ENCODE data around the gene PLCB3.
"Not testable (repeated sequence)": the region's sequence is repeated elsewhere in the genome, so short reads cannot be mapped to it uniquely, and the experiment has no call there.

PLCB3 gene

DNA sequence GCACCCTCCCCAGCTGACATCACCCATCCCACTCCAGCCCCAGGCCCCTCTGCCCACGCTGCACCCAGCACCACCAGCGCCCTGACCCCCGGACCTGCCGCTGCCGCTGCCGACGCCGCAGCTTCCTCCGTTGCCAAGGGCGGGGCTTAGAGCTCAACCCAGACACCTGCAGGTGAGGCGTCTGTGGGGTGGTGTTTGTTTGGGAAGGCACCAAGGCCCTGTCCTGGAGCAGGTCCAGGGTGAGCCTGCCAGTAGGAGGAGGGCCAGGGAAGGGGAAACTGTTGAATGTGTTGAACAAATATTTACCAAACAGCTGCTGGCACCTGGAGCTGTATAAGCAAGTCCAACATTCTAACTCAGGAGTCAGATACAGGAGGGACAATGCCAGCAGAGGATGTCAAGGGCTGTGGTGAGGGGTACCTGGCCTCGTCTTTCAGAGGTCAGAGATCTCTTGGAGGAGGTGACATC is 13.8 kb upstream of the PLCB3 start:
- DNase-seq (ENCODE audit: low read depth) = no peak

DNA sequence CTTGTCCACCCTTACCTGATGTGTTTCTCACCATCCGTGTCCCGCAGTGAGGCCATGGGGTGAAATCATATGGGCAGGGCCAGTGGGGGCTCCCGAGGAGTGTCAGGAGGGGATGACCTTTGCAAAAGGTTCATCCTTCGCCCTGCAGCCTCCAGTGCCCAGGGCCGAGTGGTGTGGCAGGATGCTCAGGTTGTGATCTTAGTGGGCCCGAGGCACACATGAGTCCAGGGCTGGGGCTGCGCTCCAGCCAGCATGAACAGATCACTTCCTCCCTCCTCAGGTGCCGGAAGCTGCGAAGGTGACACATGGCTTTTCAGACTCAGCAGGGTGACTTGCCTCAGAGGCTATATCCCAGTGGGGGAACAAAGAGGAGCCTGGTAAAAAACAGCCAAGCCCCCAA is 13.3 kb upstream of the PLCB3 start:
- DNase-seq (ENCODE audit: low read depth) = no peak

DNA sequence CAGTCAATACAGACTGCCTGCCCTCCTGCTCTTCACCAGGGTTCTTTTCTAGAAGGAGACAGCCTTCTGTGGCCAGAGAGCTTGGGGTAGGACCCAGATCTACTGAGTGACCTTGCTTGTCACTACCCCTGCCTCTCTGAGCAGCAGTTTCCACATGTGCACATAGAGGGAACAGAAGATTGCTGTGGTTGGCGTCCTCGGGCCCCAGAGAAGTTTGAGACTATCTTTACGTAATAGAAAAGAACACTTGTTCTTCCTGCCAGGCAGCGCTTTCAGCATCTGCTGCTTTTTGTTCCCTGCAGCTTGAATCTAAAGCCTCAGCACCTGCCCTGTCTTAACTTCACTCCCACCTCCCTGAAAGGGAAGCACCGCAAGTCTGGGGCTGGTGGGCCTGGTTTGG is 12.3 kb upstream of the PLCB3 start:
- DNase-seq (ENCODE audit: low read depth) = no peak

DNA sequence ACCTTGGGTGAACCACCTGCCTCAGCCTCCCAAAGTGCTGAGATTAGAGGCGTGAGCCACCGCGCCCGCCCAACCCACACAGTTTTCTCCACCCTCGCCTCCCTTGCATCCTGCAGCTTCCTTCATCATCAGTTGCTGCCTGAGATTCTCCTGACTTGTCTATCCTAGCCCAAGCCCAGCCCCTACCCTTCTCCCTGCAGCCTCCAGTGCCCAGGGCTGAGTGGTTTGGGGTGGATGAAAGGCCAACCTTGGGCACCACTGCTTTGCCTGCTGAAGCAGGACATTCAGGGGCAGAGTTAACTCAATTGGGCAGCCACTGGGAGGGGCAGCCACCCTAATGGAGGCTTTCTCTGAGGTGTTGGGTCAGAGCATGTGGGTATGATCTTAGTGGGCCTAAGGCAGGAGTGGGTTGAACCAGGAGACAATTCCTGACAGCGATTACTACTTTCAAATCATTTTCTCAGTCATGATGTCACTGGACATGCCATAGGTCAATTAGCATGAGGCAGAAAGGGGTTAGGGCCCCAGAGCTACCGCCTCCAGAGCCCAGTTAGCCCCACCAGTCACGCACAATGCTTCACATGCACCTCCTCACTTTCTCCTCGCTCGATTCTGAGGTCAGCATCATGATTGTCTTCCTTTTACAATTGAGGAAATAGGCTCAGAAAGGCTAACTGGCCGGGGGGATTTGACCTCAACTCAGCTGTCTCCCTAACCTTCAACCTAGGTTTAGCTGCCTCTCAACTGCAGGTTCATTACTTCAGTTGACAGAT is 11.5 kb upstream of the PLCB3 start:
- no peak for DNase-seq (ENCODE audit: low read depth)

DNA sequence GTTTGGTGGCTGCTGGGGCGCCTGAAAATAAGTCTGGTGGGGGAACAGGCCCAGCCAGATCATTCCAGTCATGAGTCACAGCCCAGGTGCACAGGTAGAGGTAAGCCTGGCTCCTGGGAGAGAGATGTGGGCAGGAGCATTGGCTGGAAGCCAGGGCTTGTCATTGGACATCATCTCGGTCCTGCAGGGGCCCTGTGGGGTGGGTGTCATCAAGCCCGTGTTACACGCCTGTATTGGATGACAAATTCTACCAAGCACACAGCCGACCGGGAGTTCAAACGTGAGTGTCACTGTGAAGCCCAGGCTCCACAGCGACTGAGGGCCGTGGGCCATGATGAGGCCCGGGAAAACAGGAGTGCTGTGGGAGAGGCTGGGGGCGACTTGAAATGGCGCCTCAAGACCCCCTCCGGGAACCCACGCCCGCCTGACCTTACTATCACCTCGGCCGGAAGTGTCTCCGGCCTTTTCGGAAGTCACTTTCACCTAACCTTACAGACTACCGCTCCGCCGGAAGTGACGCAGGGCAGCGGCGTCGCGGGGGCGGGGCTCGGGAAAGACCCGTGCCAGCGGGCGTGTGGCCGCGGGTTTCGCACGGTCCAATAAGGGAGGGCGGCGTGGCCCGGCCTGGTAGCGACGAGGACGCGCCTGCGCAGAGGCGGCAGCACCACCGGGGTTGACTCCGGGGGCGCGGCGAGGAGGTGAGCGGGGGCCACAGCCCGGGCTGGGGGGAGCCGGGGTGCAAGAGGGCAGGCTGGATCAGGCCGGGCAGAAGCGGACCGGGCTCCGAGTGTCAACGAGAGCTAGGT is 10.7 kb upstream of the PLCB3 start, which contains the start of gene FKBP2:
Gene FKBP2, plus strand, starts transcription at position 661 of the 806 bp plus-strand sequence. CDS start 1,293 bp downstream, outside the sequence.
- peak; percentile 88 for DNase-seq (ENCODE audit: low read depth)

DNA sequence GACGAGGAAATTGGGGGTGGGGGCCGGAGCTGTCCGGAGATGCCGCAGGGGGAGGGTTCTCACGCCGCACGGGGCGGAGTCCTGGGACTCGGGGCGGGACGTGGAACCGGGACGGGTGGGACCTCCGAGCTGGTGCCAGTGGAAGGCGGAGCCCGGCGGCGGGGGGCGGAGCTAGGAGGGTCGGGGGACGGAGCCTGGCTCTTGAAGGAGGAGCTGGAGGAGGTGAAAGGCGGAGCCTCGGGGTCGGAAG is 10.2 kb upstream of the PLCB3 start:
- peak; percentile 93 for DNase-seq (ENCODE audit: low read depth)

DNA sequence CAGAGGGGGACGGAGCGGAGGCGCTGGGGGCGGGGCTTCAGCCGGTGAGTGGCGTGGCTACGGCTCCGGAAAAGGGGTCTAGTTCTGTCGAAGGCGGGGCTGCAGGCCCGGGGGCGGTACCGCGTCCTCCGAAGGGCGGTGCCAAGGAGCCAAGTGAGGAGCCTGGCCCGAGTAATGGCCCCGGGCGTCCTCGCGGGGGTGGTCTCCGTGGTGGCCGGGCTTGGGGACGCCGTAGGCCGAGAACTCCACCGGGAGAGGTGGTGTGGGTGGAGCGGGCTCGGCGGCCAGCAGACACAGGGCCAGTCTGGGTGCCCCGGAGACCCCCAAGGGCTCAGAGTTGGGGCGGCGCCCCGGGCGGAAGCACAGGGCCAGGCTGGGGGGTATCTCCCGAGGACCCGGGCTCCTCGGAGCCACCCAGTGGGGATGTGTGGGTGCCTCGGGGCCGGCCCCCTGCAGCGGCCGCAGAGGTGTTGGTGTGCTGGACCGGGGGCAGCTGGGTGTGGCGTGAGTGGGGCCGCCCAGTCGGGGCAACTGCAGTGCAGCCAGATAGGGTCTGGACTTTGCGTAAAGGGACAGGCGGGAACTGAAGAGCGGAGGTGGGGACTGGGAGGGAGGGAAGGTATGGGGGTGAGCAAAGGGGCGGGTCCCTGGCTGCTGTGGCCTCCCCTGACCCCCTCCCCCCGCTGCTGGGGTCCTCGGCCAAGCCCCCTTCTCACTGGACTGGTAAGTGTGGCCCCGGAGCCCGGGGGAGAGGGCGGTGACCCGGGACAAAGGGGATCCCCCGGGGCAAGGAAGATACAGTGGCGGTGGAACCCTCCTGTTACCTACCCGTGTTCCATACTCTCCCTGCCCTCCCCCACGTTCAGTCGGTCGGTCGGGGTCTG is 9.6 kb upstream of the PLCB3 start:
- no peak for DNase-seq (ENCODE audit: low read depth)

DNA sequence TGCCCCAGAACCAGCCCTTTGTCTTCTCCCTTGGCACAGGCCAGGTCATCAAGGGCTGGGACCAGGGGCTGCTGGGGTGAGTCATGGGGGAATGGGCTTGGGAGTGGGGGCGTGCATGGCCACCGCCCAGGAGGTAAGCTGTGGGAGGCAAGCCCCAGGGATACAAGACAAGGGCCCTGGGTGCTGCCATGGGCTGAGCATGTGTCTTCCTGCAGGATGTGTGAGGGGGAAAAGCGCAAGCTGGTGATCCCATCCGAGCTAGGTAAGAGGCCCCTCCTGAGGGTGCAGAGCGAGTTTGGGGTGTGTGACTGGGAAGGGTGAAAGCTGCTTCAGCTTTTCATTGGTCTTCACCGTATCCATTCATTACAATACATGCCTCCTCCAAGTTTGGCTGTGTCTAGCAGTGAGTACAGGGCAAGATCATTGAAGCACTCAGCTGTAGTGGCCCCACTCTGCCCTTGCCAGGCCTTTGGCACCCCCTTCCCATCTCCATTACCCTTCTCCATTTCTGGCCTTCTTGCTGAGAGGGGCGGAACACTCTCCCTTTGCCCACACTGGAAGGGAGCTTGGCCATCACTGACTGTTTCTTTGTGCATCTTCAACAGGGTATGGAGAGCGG is 8.0 kb upstream of the PLCB3 start:
- no peak for DNase-seq (ENCODE audit: low read depth)

DNA sequence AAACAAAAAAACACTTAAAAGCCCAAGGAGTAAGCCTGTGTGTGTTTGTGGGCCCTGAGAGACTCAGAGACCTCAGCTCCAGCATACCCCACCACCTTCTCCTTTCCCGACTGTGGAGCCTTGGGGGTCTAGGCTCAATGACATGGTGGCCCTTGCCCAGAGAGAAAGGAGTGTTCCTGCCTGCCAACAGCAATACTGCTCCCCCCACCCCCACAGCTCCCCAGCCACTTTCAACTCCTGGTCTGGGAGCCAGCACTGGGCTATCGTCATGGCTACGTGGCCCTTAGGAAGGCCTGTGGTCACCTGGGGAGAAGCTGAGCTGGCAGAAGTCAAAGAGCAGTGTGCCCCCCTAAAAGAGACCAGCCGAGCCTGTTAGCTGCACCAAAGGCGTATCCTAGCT is 7.2 kb upstream of the PLCB3 start:
- no peak for DNase-seq (ENCODE audit: low read depth)

DNA sequence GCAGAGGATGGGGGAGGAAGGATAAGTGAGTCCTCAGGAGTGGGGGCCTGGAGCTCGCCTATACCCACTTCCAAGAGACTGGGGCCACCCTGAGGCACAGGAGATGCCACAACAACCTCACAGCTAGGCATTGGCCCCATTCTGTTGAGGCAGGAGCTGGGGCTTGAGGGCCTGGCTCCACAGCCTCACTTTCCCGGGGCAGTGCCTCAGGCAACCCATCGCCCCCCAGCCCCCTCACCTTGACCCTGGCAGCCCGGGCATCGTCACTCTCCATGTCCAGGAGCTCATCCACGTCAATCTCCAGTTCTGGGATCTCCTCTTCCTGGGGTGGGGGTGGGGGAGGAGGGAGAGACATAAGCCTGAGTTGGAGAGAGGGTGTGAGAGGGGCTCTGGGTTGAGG is 6.4 kb upstream of the PLCB3 start:
- no peak for DNase-seq (ENCODE audit: low read depth)

DNA sequence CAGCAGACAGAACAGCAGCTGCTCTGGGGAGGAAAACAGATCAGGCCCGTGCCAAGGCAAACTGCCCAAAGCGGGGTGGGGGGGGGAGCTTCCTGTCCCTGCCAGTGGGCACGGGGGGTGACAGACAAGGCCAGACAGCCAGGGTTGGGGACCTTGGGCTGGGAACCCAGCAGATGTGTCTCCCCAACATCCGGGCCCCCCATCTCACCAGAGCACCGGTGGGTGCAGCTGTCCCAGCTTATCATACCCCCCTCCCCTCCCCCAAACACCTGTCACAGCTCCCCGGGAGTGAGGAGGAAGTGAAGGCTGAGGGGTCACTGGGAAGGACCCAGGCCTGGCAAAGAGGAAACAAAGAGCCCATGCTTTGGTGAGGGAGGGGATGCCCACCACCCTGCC is 5.9 kb upstream of the PLCB3 start:
- DNase-seq (ENCODE audit: low read depth) = no peak

DNA sequence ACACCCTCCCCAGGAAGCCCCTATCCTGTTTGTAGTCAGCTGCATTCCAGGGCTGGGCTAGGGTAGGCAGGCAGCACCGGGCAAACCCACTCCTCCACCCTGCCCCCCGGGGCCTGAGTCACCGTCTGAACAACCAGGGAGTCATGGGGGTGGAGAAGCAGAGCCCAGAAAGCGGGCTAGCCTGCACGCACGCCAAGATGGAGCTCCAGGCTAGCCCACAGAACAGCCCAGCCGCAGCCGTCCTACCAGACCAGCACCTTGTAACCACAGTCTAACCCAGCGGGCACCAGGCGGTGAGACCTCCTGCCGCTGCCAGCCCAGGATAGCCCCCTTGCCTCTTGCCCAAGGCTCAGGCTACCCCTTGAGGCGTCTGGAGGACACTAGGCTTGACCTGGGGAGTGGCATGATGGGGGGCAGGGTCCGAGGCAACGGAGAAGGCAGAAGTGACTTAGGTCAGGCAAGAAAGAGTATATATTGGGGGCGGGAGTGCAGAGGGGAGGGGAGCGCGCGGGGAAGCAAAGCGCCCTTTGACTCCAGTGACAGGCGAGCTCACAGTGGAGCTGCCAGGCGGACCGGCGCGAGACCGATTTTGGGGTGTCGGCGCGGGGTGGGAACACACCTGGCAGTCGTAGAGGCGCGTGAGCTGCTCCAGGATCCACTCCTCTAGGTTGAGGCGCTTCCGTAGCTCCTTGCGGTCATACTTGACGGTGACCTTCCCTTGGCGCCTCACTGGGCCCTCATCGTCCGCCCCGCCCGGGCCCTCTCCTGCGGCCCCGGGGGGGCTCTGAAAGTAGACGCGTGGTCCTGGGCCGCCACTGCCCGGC is 5.3 kb upstream of the PLCB3 start:
- DNase-seq (ENCODE audit: low read depth) = no peak

DNA sequence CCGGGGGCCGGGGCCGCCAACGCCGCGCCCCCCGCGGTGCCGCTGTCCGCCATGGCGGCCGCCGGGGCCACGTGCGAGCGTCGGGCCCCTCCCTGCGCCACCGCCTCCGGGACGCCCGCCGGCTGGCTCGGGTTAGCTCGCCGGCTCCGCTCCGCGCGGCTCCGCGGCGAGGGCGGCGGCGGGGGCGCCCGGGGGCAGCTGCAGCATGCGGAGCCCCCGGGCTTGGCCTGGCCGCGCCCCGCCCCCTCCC is 4.8 kb upstream of the PLCB3 start:
- not testable (repeated sequence) for DNase-seq (ENCODE audit: low read depth)

DNA sequence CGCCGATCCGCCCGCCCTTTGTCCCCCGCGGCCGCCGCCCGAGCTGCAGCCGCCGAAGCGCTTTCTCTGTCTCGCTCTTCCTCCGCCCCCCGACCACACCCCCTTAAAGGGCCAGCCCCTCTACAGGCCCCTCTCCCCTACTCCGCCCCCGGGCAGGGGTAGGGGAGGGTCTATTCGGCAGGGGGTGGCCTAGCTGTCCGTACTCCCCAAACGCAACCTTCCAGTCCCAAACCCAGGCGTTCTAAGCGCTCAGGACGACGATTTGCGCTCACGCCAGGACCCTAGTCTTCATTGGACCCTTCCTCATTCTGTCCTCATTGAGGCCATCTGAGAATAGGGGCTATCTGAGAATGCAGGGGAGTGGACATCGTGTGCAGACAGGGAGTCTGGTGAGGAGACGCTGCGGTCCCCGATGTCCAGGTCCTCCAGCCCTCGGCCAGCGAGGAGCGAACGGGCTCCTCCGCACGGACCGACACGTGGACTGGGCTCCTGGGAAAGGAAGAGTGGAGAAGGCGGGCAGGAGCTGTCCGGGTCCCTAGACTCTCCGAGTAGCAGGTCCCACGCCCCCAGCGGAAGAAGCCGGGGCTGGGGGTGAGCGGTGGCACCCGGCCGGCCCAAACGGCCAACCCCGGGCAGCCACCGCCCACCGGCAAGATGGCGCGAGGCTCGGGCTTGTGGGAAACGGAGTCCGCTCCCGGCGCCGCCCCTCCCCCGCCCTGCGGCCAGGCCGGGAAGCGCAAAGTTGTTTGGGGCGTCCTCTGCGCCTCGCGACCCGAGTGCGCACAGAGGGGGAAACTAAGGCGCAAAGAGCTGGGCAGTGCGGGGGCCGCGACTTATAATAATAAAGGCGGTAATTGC is 4.2 kb upstream of the PLCB3 start, which contains the start of gene PPP1R14B:
Gene PPP1R14B, minus strand, starts transcription at position 73 of the 858 bp plus-strand sequence. CDS start 270 bp downstream, outside the sequence.
- DNase-seq (ENCODE audit: low read depth) = no peak

DNA sequence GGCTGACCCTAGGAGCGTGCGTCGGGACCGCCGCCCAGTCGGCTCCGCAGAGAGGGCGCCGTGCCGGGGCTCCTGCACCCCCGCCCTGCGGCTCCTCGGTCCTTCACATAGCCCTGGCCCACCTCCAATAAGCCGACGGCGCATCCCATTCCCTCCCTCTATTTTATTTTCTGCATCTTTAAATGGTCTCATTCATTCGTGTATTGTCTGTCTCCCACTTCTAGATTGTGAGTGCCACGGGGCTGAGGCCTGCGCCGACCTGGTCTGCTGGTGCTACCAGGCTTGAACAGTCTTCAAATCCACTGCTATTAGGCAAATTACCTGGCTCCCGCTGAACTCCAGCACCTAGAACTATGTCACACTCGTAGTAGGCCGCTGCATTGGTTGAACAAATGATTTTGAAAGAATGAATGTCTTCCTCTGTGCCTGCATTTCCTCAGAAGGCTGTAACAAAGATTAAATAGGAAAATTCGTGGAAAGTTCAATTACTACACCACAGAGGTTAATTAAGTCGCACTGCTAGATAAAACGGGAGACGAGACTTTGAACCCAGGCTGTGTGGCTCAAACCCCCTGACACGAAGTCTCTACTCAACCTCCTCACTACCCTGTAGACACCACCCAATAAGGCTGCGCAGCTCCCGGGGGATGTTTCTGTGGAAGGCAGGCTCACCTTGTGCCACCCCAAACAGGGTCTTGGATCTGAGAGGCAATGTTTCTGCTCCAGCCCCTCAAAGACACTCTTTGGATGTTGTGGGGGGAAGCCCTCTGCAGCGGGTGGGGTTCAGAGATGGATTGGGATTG is 3.4 kb upstream of the PLCB3 start:
- no peak for DNase-seq (ENCODE audit: low read depth)

DNA sequence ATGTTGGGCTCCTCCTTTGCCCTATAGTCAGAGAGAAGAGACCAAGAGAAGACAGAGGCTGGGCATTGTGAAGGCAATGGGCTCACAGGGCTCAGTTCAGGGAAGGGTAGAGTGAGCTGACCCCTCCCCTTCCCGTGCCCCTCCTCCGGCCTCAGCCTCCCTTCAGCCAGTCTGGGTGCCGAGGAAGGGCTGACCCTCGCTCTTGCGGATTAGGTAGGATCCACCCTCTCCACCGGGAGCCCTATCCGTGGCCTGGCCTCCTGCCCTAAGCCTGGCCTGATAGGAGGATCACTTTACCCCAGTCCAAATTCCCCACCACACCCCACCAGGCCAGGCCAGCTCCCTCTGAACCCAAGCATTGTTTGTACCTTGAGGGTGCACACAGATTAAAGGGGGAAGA is 2.8 kb upstream of the PLCB3 start:
- no peak for DNase-seq (ENCODE audit: low read depth)

DNA sequence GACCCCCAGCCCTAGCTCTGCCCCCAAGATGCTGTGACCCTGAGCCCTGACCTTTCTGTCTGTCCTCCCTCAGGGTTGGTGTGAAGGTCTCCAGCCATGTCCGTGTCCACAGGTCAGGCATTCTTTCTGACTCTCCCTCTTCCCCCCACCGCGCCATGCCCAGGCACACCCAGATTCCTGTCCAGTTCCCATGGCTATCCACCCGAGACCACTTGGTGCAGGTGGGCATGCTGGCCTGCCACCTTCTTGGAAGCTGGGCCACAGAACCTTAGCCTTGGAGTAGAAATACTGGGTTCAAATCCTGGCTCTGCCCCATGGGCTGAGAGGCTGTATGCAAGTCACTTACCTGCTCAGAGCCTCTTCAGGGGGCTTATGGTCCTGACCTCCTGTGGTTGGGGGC is 2.3 kb upstream of the PLCB3 start:
- DNase-seq (ENCODE audit: low read depth) = no peak

DNA sequence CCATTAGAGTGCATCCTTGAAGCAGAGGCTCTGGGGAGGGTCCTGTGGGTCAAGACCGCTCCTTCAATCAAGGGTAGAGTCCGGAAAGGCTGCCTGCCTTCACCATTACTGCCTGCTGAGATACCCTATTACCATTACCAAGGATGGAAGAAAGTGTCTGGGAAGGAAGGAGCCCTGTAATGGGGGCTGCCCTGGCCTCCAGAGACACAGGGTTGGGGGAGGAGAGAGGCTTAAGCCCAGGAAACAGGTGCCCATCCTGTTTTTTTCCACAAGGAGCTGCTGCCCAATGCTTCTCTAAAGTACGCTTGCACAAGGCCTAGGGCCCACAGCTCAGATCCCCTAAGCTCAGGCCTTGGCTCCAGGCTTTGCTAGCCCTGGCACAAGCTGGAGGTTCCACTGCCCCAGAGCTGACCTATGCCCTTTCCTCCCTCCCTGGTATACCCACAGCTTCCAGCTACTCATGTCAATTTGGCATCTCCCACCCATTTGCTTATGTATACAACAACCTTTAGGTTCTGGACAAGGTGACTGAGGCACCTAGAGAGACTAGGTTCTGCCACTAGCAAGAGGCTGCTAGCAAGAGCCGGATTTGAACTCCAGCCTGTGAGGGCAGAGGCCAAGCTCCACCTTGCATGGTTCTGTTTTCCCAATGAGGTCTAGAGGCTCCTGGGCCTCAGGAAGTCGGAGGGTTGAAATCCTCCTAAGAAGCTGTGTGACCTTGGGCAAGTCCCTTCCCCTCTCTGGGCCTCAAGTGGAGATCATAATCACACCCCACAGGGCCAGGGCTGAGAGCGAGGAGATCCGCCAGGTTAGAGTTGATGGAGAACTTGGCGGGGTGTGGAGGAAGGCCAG is 1.5 kb upstream of the PLCB3 start:
- no peak for DNase-seq (ENCODE audit: low read depth)

Measured in CMK (cell line).